NCI-H82 treated with DMSO at 0.1 percent for 48 hours (cell line): Measurements from ENCODE around the gene KLHL24.
"Not testable (repeated sequence)": the region's sequence is repeated elsewhere in the genome, so short reads cannot be mapped to it uniquely, and the experiment has no call there.

Experiments
- DNase-seq: peaks from one replicate; lab custom pipeline; 2025; ENCODE audit not compliant: unreplicated experiment; lab: John Stamatoyannopoulos, UW

Gene KLHL24

GRCh38 chr3:183692436-183692835, 57.0 kb downstream of the KLHL24 start:
- DNase-seq, result no peak

GRCh38 chr3:183695569-183696364, 60.3 kb downstream of the KLHL24 start:
- DNase-seq, result no peak

- DNase-seq, result no peak
These were observed 61.7 kb downstream of the KLHL24 start for GRCh38 chr3:183697123-183697609.

GRCh38 chr3:183697610-183698317, 62.3 kb downstream of the KLHL24 start, which contains the start of gene YEATS2:
TSS of gene YEATS2 (plus strand) at chr3:183697797. CDS start at chr3:183715163, 17,366 bp downstream.
- DNase-seq, result peak; percentile 72

- DNase-seq, result no peak
These were observed 62.9 kb downstream of the KLHL24 start for GRCh38 chr3:183698318-183698751.

- peak; percentile 27 for DNase-seq
These were observed 63.3 kb downstream of the KLHL24 start for GRCh38 chr3:183698756-183699155.

GRCh38 chr3:183699238-183699947, 64.0 kb downstream of the KLHL24 start:
- DNase-seq, result no peak

- DNase-seq, result no peak
These were observed 66.3 kb downstream of the KLHL24 start for GRCh38 chr3:183701744-183702143.

GRCh38 chr3:183703892-183704291, 68.5 kb downstream of the KLHL24 start:
- DNase-seq, result not testable (repeated sequence)

- peak; percentile 70 for DNase-seq
These were observed 74.8 kb downstream of the KLHL24 start for GRCh38 chr3:183710231-183710630.

- no peak for DNase-seq
These were observed 76.1 kb downstream of the KLHL24 start for GRCh38 chr3:183711516-183711915.

- no peak for DNase-seq
These were observed 79.2 kb downstream of the KLHL24 start for GRCh38 chr3:183714622-183715021.

GRCh38 chr3:183718012-183718411, 82.6 kb downstream of the KLHL24 start:
- DNase-seq, result no peak

GRCh38 chr3:183725387-183725786, 90.0 kb downstream of the KLHL24 start:
- no peak for DNase-seq

GRCh38 chr3:183728204-183728603, 92.8 kb downstream of the KLHL24 start:
- no peak for DNase-seq

GRCh38 chr3:183730361-183730760, 94.9 kb downstream of the KLHL24 start:
- DNase-seq, result no peak

- no peak for DNase-seq
These were observed 96.2 kb downstream of the KLHL24 start for GRCh38 chr3:183731611-183732010.

GRCh38 chr3:183733553-183733952, 98.1 kb downstream of the KLHL24 start:
- DNase-seq, result no peak
